PFSK-1 (cell line): ENCODE results near the gene PHACTR3.
A peak's percentile ranks its signal among the peaks of the same experiment; 100 is the strongest.

Experiments
- FOXP2 ChIP-seq: optimal IDR thresholded peaks from 2 replicates; pipeline ENCODE3; 2011; ENCODE audit warnings: borderline replicate concordance, control low read depth, inconsistent platforms; ENCODE audit not compliant: insufficient read depth; ENCODE audit errors: extremely low read length, extremely low read depth
- POLR2AphosphoS5 ChIP-seq: IDR thresholded peaks from 2 replicates; pipeline ENCODE4 v1.6.1; 2012; ENCODE audit warnings: low read depth, mild to moderate bottlenecking, control low read depth, low read length, moderate library complexity
- SIN3A ChIP-seq: IDR thresholded peaks from 2 replicates; pipeline ENCODE4 v1.6.1; 2012; ENCODE audit warnings: mild to moderate bottlenecking, low read length, moderate library complexity, borderline replicate concordance; ENCODE audit not compliant: insufficient read depth
- TF ChIP-seq, protein P1 (sequence below), 2 experiments: IDR thresholded peaks; 2 replicates each; pipeline versions ENCODE4 v1.6.1 to v1.8.0; 2011 to 2012; ENCODE audit warnings: low read depth in 2 of 2, low read length in 2 of 2, control low read depth in 1 of 2, inconsistent platforms in 1 of 2, mild to moderate bottlenecking in 1 of 2, moderate library complexity in 1 of 2; ENCODE audit not compliant: insufficient read depth in 1 of 2

DNA sequence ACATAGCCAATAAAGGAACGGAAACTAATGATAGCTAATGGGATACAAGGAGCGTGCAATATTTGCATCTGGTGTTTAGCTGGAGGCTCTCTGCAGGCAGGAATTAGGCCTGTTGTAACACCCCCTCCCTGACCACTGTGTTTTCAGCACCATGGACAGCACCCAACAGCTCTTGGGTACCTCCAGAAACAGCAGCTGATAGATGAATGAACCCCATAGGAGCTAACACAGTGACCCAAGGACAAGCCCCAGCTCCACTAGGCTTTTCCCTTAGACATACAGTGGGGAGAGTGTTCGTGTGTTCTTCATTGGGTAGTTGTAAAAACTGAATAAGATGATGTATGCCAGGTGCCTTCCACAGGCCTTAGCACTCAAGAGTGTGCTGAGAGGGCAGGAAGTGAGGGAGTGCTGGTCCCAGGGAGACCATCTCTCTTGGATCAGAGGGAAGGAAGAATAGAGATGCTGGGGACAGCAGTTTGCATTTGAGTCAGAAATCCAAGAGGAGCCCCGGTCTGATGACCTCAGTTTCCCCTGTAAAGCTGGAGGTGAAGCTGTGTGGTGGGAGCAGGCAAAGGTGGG, 161.3 kb downstream of the PHACTR3 start:
- no peak for TF ChIP-seq POLR2AphosphoS5
- TF ChIP-seq, protein P1, sequence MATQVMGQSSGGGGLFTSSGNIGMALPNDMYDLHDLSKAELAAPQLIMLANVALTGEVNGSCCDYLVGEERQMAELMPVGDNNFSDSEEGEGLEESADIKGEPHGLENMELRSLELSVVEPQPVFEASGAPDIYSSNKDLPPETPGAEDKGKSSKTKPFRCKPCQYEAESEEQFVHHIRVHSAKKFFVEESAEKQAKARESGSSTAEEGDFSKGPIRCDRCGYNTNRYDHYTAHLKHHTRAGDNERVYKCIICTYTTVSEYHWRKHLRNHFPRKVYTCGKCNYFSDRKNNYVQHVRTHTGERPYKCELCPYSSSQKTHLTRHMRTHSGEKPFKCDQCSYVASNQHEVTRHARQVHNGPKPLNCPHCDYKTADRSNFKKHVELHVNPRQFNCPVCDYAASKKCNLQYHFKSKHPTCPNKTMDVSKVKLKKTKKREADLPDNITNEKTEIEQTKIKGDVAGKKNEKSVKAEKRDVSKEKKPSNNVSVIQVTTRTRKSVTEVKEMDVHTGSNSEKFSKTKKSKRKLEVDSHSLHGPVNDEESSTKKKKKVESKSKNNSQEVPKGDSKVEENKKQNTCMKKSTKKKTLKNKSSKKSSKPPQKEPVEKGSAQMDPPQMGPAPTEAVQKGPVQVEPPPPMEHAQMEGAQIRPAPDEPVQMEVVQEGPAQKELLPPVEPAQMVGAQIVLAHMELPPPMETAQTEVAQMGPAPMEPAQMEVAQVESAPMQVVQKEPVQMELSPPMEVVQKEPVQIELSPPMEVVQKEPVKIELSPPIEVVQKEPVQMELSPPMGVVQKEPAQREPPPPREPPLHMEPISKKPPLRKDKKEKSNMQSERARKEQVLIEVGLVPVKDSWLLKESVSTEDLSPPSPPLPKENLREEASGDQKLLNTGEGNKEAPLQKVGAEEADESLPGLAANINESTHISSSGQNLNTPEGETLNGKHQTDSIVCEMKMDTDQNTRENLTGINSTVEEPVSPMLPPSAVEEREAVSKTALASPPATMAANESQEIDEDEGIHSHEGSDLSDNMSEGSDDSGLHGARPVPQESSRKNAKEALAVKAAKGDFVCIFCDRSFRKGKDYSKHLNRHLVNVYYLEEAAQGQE (IDR thresholded peaks at IDR 0.05; ENCODE audit: insufficient read depth in 1 of 2, low read depth in 2 of 2, low read length in 2 of 2): peak; percentile 87 to 97
- no peak for TF ChIP-seq FOXP2
- no peak for TF ChIP-seq SIN3A
